IMR-90 (cell line): ENCODE measurements around the gene TOR1AIP2. TPM values are rescaled to one million over a fixed set of nuclear protein-coding genes. Genes with fewer than 3 reads are reported as not detected.

Experiments used
- ATAC-seq: fragments of 200-7000 bp; cut with Tn5 transposase; 2 replicates; pipeline ENCODE4 v1.9.1; 2020; ENCODE audit warnings: low read depth, mild to moderate bottlenecking, moderate library complexity
- BruUV-seq: library from RNA; stranded (reverse); fragments of 400-500 nt; replicated peaks from 2 replicates; lab custom pipeline; 2021; lab: Mats Ljungman, UMichigan
- CTCF ChIA-PET: fragments of 300-600 bp; formaldehyde crosslinking; extraction: SDS; loops from one replicate; lab custom pipeline; 2021; ENCODE audit warnings: antibody characterized with exemption; lab: Yijun Ruan, JAX
- POLR2A ChIA-PET: fragments of 300-600 bp; sonication (Branson Sonifier 250); formaldehyde crosslinking; loops from one replicate; lab custom pipeline; 2022; ENCODE audit warnings: antibody characterized with exemption; ENCODE audit not compliant: unreplicated experiment; lab: Charles Lee
- DNase-seq: peaks from one replicate; pipeline ENCODE4 v3.0.0; 2013
- H2AFZ ChIP-seq: replicated peaks from 2 replicates; pipeline ENCODE3; 2013; ENCODE audit warnings: low read length, mild to moderate bottlenecking; ENCODE audit not compliant: poor library complexity
- H2AK5ac ChIP-seq: 2 replicates; pipeline ENCODE4 v1.6.1; 2013; ENCODE audit warnings: low read depth, low read length, inconsistent platforms
- H2AK9ac ChIP-seq: replicated peaks from 2 replicates; pipeline ENCODE3; 2013; ENCODE audit warnings: mild to moderate bottlenecking, low read depth, low read length, moderate library complexity; ENCODE audit not compliant: poor library complexity
- H2BK120ac ChIP-seq: 2 replicates; pipeline ENCODE4 v1.6.1; 2013; ENCODE audit warnings: low read depth, low read length, inconsistent platforms
- H2BK15ac ChIP-seq: 3 replicates; pipeline ENCODE4 v1.6.1; 2013; ENCODE audit warnings: low read depth, low read length, inconsistent platforms
- H2BK20ac ChIP-seq: 2 replicates; pipeline ENCODE4 v1.6.1; 2013; ENCODE audit warnings: low read depth, mild to moderate bottlenecking, inconsistent platforms, low read length, moderate library complexity
- H2BK5ac ChIP-seq: 2 replicates; pipeline ENCODE4 v1.6.1; 2013; ENCODE audit warnings: mild to moderate bottlenecking, low read depth, low read length, inconsistent platforms; ENCODE audit not compliant: poor library complexity, severe bottlenecking
- H3K14ac ChIP-seq: replicated peaks from 2 replicates; pipeline ENCODE4 v1.6.1; 2013; ENCODE audit warnings: low read depth, low read length, inconsistent platforms
- H3K18ac ChIP-seq: 2 replicates; pipeline ENCODE4 v1.6.1; 2013; ENCODE audit warnings: low read depth, low read length, control low read depth
- H3K23ac ChIP-seq: 2 replicates; pipeline ENCODE4 v1.6.1; 2013; ENCODE audit warnings: low read depth, low read length, inconsistent platforms
- H3K27ac ChIP-seq: 2 replicates; pipeline ENCODE4 v1.5.1; 2013; ENCODE audit warnings: mild to moderate bottlenecking, control low read depth, low read length; ENCODE audit not compliant: insufficient read depth
- H3K27me3 ChIP-seq: 2 replicates; pipeline ENCODE4 v1.6.1; 2013; ENCODE audit warnings: low read length; ENCODE audit not compliant: control insufficient read depth, insufficient read depth
- H3K36me3 ChIP-seq: 2 replicates; pipeline ENCODE4 v1.6.1; 2013; ENCODE audit warnings: low read length, mixed read lengths; ENCODE audit not compliant: control insufficient read depth, insufficient read depth
- H3K4ac ChIP-seq: 2 replicates; pipeline ENCODE4 v1.6.1; 2013; ENCODE audit warnings: low read depth, low read length, inconsistent platforms
- H3K4me1 ChIP-seq: 2 replicates; pipeline ENCODE4 v1.6.1; 2013; ENCODE audit warnings: low read length, mixed read lengths; ENCODE audit not compliant: control insufficient read depth, insufficient read depth
- H3K4me2 ChIP-seq: 2 replicates; pipeline ENCODE4 v1.6.1; 2013; ENCODE audit warnings: low read depth, mild to moderate bottlenecking, control low read depth, low read length, moderate library complexity
- H3K4me3 ChIP-seq: 2 replicates; pipeline ENCODE4 v1.5.1; 2013; ENCODE audit warnings: low read depth, mild to moderate bottlenecking, control low read depth, low read length, moderate library complexity; ENCODE audit not compliant: insufficient read depth
- H3K56ac ChIP-seq: 2 replicates; pipeline ENCODE4 v1.6.1; 2013; ENCODE audit warnings: low read length, inconsistent platforms; ENCODE audit not compliant: insufficient read depth; ENCODE audit errors: extremely low read depth
- H3K79me1 ChIP-seq, 2 experiments: 2 replicates each; pipeline ENCODE4 v1.6.1; 2013; ENCODE audit warnings: low read length in 2 of 2, inconsistent platforms in 1 of 2, low read depth in 1 of 2
- H3K9ac ChIP-seq: 2 replicates; pipeline ENCODE4 v1.6.1; 2013; ENCODE audit warnings: low read depth, low read length, control low read depth
- H3K9me1 ChIP-seq: 2 replicates; pipeline ENCODE4 v1.6.1; 2013; ENCODE audit warnings: low read length, inconsistent platforms; ENCODE audit not compliant: insufficient read depth
- H3K9me3 ChIP-seq: 2 replicates; pipeline ENCODE4 v1.6.1; 2013; ENCODE audit warnings: low read length; ENCODE audit not compliant: control insufficient read depth, insufficient read depth
- H4K20me1 ChIP-seq: 2 replicates; pipeline ENCODE4 v1.6.1; 2013; ENCODE audit warnings: low read length, inconsistent platforms; ENCODE audit not compliant: insufficient read depth
- H4K5ac ChIP-seq: 2 replicates; pipeline ENCODE4 v1.6.1; 2013; ENCODE audit warnings: mild to moderate bottlenecking, low read depth, low read length, control low read depth
- H4K8ac ChIP-seq, 2 experiments: 2 replicates each; pipeline ENCODE4 v1.6.1; 2013; ENCODE audit warnings: low read depth in 2 of 2, low read length in 2 of 2, control low read depth in 1 of 2, inconsistent platforms in 1 of 2
- H4K91ac ChIP-seq: 2 replicates; pipeline ENCODE4 v1.6.1; 2013; ENCODE audit warnings: low read depth, low read length, inconsistent platforms; ENCODE audit not compliant: insufficient read depth
- BHLHE40 ChIP-seq: fragments of 150-350 bp; IDR thresholded peaks from 2 replicates; pipeline ENCODE4 v1.6.1; 2016; ENCODE audit warnings: mild to moderate bottlenecking, low read depth, low read length
- CEBPB ChIP-seq: IDR thresholded peaks from 2 replicates; pipeline ENCODE4 v1.6.1; 2012; ENCODE audit warnings: low read depth, low read length, improper control_type of control experiment
- SMC3 ChIP-seq: fragments of 150-350 bp; IDR thresholded peaks from 2 replicates; pipeline ENCODE4 v1.6.1; 2016; ENCODE audit warnings: low read depth, mild to moderate bottlenecking, antibody characterized with exemption, low read length, moderate library complexity
- WGBS, 2 experiments: methylation state at CpG; one replicate each; pipeline versions ENCODE4 v1.1.5 to v1.1.7; 2013; ENCODE audit warnings: missing lambda C conversion rate in 2 of 2; ENCODE audit not compliant: insufficient read length in 1 of 2; ENCODE audit errors: extremely low coverage in 2 of 2; 5-methylcytosine and 5-hydroxymethylcytosine counted together
- dilution Hi-C: fragments of 300-500 bp; cut with HindIII; formaldehyde crosslinking; loops from one replicate; pipeline ENCODE4 v1.14.3; 2018; ENCODE audit warnings: low sequenced_read_pairs; ENCODE audit not compliant: unreplicated experiment
- in situ Hi-C: fragments of 300-500 bp; cut with MboI; formaldehyde crosslinking; loops from 3 replicates; pipeline ENCODE4 v1.14.3; 2019; ENCODE audit warnings: low sequenced_read_pairs, inconsistent platforms, mixed read lengths
- intact Hi-C: fragments of 100-400 bp; cut with micrococcal nuclease; formaldehyde crosslinking; loops from 2 replicates; pipeline ENCODE4 v1.10.0; 2022
- polyA plus RNA-seq, 3 experiments: library from polyadenylated mRNA; depleted of rRNA; stranded (reverse); fragments of >200 nt; gene quantifications; 2 replicates each; pipeline ENCODE4 v1.2.3, GENCODE V29; 2012; ENCODE audit warnings: low replicate concordance in 1 of 3
- total RNA-seq: library from RNA; depleted of rRNA; stranded (reverse); fragments of >200 nt; gene quantifications from 2 replicates; pipeline ENCODE4 v1.2.3, GENCODE V29; 2012

The TOR1AIP2 gene
- total and polyA plus RNA-seq, 2 of the 4 experiments (the other 2 are of a cell fraction) = 20.7 to 85.0 TPM

- Histone ChIP-seq H2AFZ (no peak overlapping the region), H4K5ac (no peak overlapping the region), H2AK9ac (no peak overlapping the region), H3K4me1 (no peaks in the 10 kb centered on the region; the same call in 1 of the 2 replicates), H3K9ac (no peak overlapping the region), H4K8ac (no peak overlapping the region), H3K36me3 (peaks cover 33% of the 10 kb centered on the region), H2BK20ac (no peak overlapping the region), H3K9me3 (no peaks in the 10 kb centered on the region), H3K27ac (no peak overlapping the region), H3K18ac (no peak overlapping the region), H3K79me1 (peaks cover 34 to 53% of the 10 kb centered on the region in 2 experiments), H4K91ac (no peak overlapping the region), H2BK120ac (no peak overlapping the region), H4K20me1 (peaks cover 34% of the 10 kb centered on the region), H3K4me3 (no peak overlapping the region), H3K14ac (no peak overlapping the region), H2BK15ac (no peak overlapping the region), H2BK5ac (no peak overlapping the region), H3K27me3 (no peaks in the 10 kb centered on the region), H2AK5ac (no peak overlapping the region), H3K4me2 (no peak overlapping the region), H3K4ac (no peak overlapping the region), H3K9me1 (peaks cover 4% of the 10 kb centered on the region; the same call in 1 of the 2 replicates), H3K23ac (no peak overlapping the region), H3K56ac (no peak overlapping the region)
- DNase-seq (no peak), ATAC-seq (no peak)
- in situ Hi-C loops = loop anchor here (25.0 kb wide), 1 partner anchor 546 kb away; no protein-coding TSS in a partner anchor
- dilution Hi-C loops = no loop called here
- CTCF ChIA-PET = interaction anchor here (0.6 to 1.5 kb wide), 2 partner anchors 18 to 37 kb away, joined by 3 read pairs; no protein-coding TSS in a partner anchor
- intact Hi-C loops = loop anchor here (1.0 to 5.0 kb wide), 3 partner anchors 160 to 313 kb away; no protein-coding TSS in a partner anchor
- POLR2A ChIA-PET = interaction anchor here (0.6 kb wide), 1 partner anchor 47 kb away, joined by 3 read pairs; no protein-coding TSS in a partner anchor
- no TSS peak for BruUV-seq
- TF ChIP-seq SMC3 (no peak), BHLHE40 (no peak), CEBPB (no peak)
- no CpG with 5 or more reads among the region's 7 CpGs for WGBS, 2 experiments
Measured at GRCh38 chr1:179866616-179867015, 11.0 kb downstream of the TOR1AIP2 start.
